Measurements from ENCODE around the gene CDC42.
"Not testable (repeated sequence)": the region's sequence is repeated elsewhere in the genome, so short reads cannot be mapped to it uniquely, and the experiment has no call there.

CDC42 gene

GRCh38 chr1:22052115-22053016 is at the start of gene CDC42:
Gene CDC42, plus strand, starts transcription at chr1:22052709. Its CDS starts 25,770 bp downstream, at chr1:22078479.
- H3K27ac Mint-ChIP-seq = peak within 1 kb of the TSS; percentile 98
- H3K27me3 Mint-ChIP-seq = no peaks in the 10 kb centered on the region
- peaks cover 4% of the 10 kb centered on the region for H3K36me3 Mint-ChIP-seq
- H3K4me3 Mint-ChIP-seq = peak within 1 kb of the TSS; percentile 98
- no peaks in the 10 kb centered on the region for H3K9me3 Mint-ChIP-seq (ENCODE audit: low read depth)
- peaks cover 63% of the 10 kb centered on the region for H3K4me1 Mint-ChIP-seq (ENCODE audit: low read depth)

- H3K4me3 Mint-ChIP-seq; H3K36me3 Mint-ChIP-seq; H3K9me3 Mint-ChIP-seq (ENCODE audit: low read depth); H3K27me3 Mint-ChIP-seq; H3K4me1 Mint-ChIP-seq (ENCODE audit: low read depth); H3K27ac Mint-ChIP-seq: not testable (repeated sequence)
These were observed 49.6 kb upstream of the CDC42 start for GRCh38 chr1:22002875-22003274.

GRCh38 chr1:22003959-22004358 is 48.5 kb upstream of the CDC42 start:
- not testable (repeated sequence) for H3K36me3 Mint-ChIP-seq; H3K27me3 Mint-ChIP-seq; H3K9me3 Mint-ChIP-seq (ENCODE audit: low read depth); H3K4me1 Mint-ChIP-seq (ENCODE audit: low read depth); H3K27ac Mint-ChIP-seq; H3K4me3 Mint-ChIP-seq

- not testable (repeated sequence) for H3K27ac Mint-ChIP-seq; H3K4me3 Mint-ChIP-seq; H3K9me3 Mint-ChIP-seq (ENCODE audit: low read depth); H3K4me1 Mint-ChIP-seq (ENCODE audit: low read depth); H3K27me3 Mint-ChIP-seq; H3K36me3 Mint-ChIP-seq
These were observed 47.0 kb upstream of the CDC42 start for GRCh38 chr1:22005261-22006149.

DNA sequence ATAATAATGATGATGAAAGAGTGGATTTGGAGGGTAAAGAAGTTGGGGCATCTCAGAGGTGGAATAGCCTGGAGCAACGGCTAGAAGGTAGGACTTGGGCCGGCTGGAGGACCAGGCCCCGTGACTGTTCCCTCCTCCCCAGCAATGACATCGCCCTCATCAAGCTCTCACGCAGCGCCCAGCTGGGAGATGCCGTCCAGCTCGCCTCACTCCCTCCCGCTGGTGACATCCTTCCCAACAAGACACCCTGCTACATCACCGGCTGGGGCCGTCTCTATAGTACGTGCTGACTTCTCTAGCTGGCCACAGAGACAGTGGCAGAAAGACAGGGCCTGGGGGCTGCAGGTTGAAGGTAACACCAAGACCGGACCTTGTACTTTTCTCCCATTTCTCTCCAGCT is 45.8 kb upstream of the CDC42 start:
- not testable (repeated sequence) for H3K27ac Mint-ChIP-seq; H3K9me3 Mint-ChIP-seq (ENCODE audit: low read depth); H3K4me3 Mint-ChIP-seq; H3K27me3 Mint-ChIP-seq; H3K36me3 Mint-ChIP-seq; H3K4me1 Mint-ChIP-seq (ENCODE audit: low read depth)

DNA sequence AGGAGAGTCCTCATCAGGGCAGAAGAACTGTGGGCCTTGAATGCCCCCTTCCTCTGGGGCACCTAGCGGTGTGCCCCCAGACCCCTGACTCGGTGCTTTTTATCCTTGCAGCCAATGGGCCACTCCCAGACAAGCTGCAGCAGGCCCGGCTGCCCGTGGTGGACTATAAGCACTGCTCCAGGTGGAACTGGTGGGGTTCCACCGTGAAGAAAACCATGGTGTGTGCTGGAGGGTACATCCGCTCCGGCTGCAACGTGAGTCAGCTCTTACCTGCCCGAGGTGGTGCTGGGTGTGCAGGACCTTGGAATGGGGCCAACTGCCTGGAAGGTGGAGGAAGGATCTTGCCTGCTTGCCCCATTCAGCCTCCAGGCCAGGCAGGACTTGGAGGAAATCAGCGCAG is 45.2 kb upstream of the CDC42 start:
- H3K27ac Mint-ChIP-seq; H3K4me1 Mint-ChIP-seq (ENCODE audit: low read depth); H3K27me3 Mint-ChIP-seq; H3K4me3 Mint-ChIP-seq; H3K9me3 Mint-ChIP-seq (ENCODE audit: low read depth); H3K36me3 Mint-ChIP-seq: not testable (repeated sequence)

- not testable (repeated sequence) for H3K27me3 Mint-ChIP-seq; H3K36me3 Mint-ChIP-seq; H3K4me1 Mint-ChIP-seq (ENCODE audit: low read depth); H3K27ac Mint-ChIP-seq; H3K4me3 Mint-ChIP-seq; H3K9me3 Mint-ChIP-seq (ENCODE audit: low read depth)
These were observed 42.9 kb upstream of the CDC42 start for GRCh38 chr1:22009566-22009965.

GRCh38 chr1:22012752-22013151 is 39.8 kb upstream of the CDC42 start:
- not testable (repeated sequence) for H3K9me3 Mint-ChIP-seq (ENCODE audit: low read depth); H3K27ac Mint-ChIP-seq; H3K4me3 Mint-ChIP-seq; H3K36me3 Mint-ChIP-seq; H3K4me1 Mint-ChIP-seq (ENCODE audit: low read depth); H3K27me3 Mint-ChIP-seq

DNA sequence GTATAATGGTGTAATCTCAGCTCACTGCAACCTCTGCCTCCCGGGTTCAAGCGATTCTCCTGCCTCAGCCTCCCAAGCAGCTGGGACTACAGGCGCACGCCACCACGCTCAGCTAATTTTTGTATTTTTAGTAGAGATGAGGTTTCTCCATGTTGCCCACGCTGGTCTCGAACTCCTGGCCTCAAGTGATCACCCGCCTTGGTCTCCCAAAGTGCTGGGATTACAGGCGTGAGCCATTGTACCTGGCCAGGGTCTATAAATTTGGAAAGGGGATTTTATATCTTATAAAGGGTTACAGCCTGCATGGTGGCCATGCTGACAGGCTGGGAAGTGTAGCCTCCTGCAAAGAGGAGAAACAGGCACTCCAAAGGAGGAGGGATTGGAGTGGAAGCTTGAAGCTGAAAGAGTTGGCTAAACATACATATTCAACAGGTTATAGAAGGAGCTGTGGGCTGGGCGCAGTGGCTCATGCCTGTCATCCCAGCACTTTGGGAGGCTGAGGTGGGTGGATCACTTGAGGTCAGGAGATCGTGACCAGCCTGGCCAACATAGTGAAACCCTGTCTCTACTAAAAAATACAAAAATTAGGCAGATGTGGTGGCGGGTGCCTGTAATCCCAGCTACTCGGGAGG is 37.8 kb upstream of the CDC42 start:
- not testable (repeated sequence) for H3K36me3 Mint-ChIP-seq; H3K27ac Mint-ChIP-seq; H3K9me3 Mint-ChIP-seq (ENCODE audit: low read depth); H3K27me3 Mint-ChIP-seq; H3K4me3 Mint-ChIP-seq
- peaks cover 14% of the 10 kb centered on the region for H3K4me1 Mint-ChIP-seq (ENCODE audit: low read depth)

- Mint-ChIP-seq H3K4me3 (peak overlapping the region; percentile 64), H3K27ac (peak overlapping the region; percentile 94), H3K4me1 (ENCODE audit: low read depth) (peaks cover 26% of the 10 kb centered on the region), H3K9me3 (ENCODE audit: low read depth) (no peaks in the 10 kb centered on the region), H3K36me3 (no peaks in the 10 kb centered on the region), H3K27me3 (no peaks in the 10 kb centered on the region)
These were observed 33.6 kb upstream of the CDC42 start for GRCh38 chr1:22018583-22019559.

GRCh38 chr1:22021061-22021460 is 31.4 kb upstream of the CDC42 start:
- peaks cover 2% of the 10 kb centered on the region for H3K36me3 Mint-ChIP-seq
- H3K4me1 Mint-ChIP-seq (ENCODE audit: low read depth) = peaks cover 37% of the 10 kb centered on the region
- H3K27ac Mint-ChIP-seq = no peak overlapping the region
- no peak overlapping the region for H3K4me3 Mint-ChIP-seq
- no peaks in the 10 kb centered on the region for H3K27me3 Mint-ChIP-seq
- H3K9me3 Mint-ChIP-seq (ENCODE audit: low read depth) = no peaks in the 10 kb centered on the region

- Mint-ChIP-seq H3K36me3 (peaks cover 5% of the 10 kb centered on the region), H3K4me1 (ENCODE audit: low read depth) (peaks cover 45% of the 10 kb centered on the region), H3K27me3 (no peaks in the 10 kb centered on the region), H3K9me3 (ENCODE audit: low read depth) (no peaks in the 10 kb centered on the region), H3K27ac (peak overlapping the region; percentile 100), H3K4me3 (peak overlapping the region; percentile 97)
These were observed 27.8 kb upstream of the CDC42 start for GRCh38 chr1:22024485-22025367.

DNA sequence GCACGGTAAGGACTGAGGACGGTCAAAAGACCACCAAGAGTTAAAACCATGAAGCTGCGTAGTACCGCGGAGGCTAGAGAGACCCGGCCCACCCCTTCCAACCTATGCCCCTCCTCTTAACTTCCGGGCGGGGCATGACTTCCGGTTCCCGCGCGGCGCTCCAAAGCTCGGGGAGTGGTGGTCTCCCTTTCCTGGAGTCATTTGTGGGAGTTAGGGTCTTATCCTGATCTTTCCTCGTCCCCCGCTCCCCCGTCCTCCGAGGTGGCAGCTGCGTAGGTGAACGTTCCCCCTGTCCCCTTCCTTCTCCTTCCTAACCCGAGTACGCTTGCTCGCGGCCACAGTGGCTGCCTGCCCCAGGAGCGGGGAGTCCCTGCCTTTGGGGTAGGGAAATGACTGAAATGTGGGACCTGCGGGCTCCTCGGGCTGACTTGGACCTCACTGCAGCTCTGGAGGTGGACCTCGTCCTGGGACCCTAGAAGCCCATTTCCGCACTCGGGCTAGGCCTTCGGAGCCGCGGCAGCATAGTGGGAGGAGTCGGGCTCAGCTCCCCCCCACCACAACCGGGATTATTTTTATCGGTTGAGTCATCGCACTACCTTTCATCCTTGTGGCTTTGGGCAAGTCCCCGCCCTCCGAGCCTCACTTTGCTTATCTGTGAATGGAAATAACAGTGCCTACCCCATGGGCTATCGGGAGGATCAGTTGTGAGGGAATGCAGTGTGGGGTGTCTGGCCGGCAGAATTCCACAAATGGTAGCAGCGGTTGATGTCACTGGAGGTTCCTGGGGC is 26.9 kb upstream of the CDC42 start:
- Mint-ChIP-seq H3K4me1 (ENCODE audit: low read depth) (peaks cover 54% of the 10 kb centered on the region), H3K4me3 (peak overlapping the region; percentile 97), H3K27ac (peak overlapping the region; percentile 100), H3K9me3 (ENCODE audit: low read depth) (no peaks in the 10 kb centered on the region), H3K27me3 (no peaks in the 10 kb centered on the region), H3K36me3 (peaks cover 5% of the 10 kb centered on the region)

Measured in activated naive CD8-positive, alpha-beta T cell (primary cell).